K562 (cell line): ENCODE data around the gene HOXC12.

Experiments
- CTCF ChIP-seq, 3 experiments: IDR thresholded peaks in 2 of 3; conservative IDR thresholded peaks in 1 of 3; 2 replicates each; pipeline ENCODE4 v1.5.1; 2011 to 2012; ENCODE audit warnings: low read length in 3 of 3, mild to moderate bottlenecking in 3 of 3, control low read depth in 2 of 3, improper control_type of control experiment in 1 of 3, inconsistent platforms in 1 of 3, low read depth in 1 of 3, mixed read lengths in 1 of 3, moderate library complexity in 1 of 3; ENCODE audit not compliant: insufficient read depth in 2 of 3
- HES1 ChIP-seq: fragments of 450-650 bp; IDR thresholded peaks from 2 replicates; pipeline ENCODE4 v1.6.1; 2016; ENCODE audit warnings: low read depth, mild to moderate bottlenecking, moderate library complexity
- ILF3 ChIP-seq: fragments of 450-650 bp; IDR thresholded peaks from 2 replicates; pipeline ENCODE4 v1.6.1; 2018; ENCODE audit warnings: antibody characterized with exemption, mild to moderate bottlenecking, moderate library complexity, borderline replicate concordance
- NFRKB ChIP-seq: fragments of 450-650 bp; IDR thresholded peaks from 2 replicates; pipeline ENCODE4 v1.6.1; 2016; ENCODE audit warnings: low read depth
- SRF ChIP-seq, 2 experiments: fragments of 250-450, 450-650 bp in 1 of 2; sonication (Bioruptor Pico) in 1 of 2; sonication (generic) in 1 of 2; formaldehyde crosslinking; IDR thresholded peaks; 2 replicates each; pipeline versions ENCODE4 v1.5.0 to v1.5.1; 2020 to 2022; ENCODE audit warnings: mild to moderate bottlenecking in 1 of 2, missing genetic modification reagents in 1 of 2
- TAF1 ChIP-seq: IDR thresholded peaks from 2 replicates; pipeline ENCODE4 v1.6.1; 2011; ENCODE audit warnings: mild to moderate bottlenecking, low read length, moderate library complexity; ENCODE audit not compliant: insufficient read depth, control insufficient read depth, severe bottlenecking; ENCODE audit errors: extremely low read depth
- ZNF224 ChIP-seq: sonication (generic); formaldehyde crosslinking; IDR thresholded peaks from 2 replicates; pipeline ENCODE4 v1.8.0; 2022; ENCODE audit warnings: mild to moderate bottlenecking, missing genetic modification reagents

- TF ChIP-seq ILF3 (no peak), NFRKB (no peak), TAF1 (no peak), HES1 (no peak), SRF (CRISPR knock-in tag; IDR thresholded peaks at IDR 0.05) (0 out of 4 replicates have a peak, but pooled peaks of 1 of the 2 experiments have one; percentile 11), ZNF224 (CRISPR knock-in tag) (no peak), CTCF (IDR thresholded peaks at IDR 0.05 in 2 of 3, conservative IDR thresholded peaks at IDR 0.05 in 1 of 3; ENCODE audit: insufficient read depth in 2 of 3, low read depth in 1 of 3, low read length in 3 of 3) (peak; percentile 53 to 77 (median 73))
Observed at GRCh38 chr12:53989227-53990113, 34.8 kb downstream of the HOXC12 start.
